ENCODE measurements around the gene SCAPER. TPM values are rescaled to one million over a fixed set of nuclear protein-coding genes. Genes with fewer than 3 reads are reported as not detected.

The SCAPER gene
- total RNA-seq, 1 donor from 2014 or later: 42.6 TPM

DNA sequence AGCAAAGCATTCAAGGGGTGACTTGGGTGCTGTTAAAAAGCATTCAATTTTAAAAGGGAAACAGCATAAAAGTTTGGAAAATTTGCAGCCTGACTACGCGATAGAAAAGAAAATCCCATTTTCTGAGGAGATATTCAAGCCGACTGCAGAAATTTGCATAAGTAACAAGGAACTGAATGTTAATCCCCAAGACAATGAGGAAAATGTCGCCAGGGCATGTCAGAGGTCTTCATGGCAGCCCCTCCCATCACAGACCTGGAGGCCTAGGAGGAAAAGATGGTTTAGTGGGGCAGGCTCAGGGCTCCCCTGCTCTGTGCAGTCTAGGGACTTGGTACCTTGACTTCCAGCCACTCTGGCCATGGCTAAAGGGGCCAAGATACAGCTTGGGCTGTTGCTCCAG is 475.5 kb downstream of the SCAPER start:
- DNase-seq: no peak
- peaks cover 5% of the 10 kb centered on the region for H3K4me1 ChIP-seq
- peaks cover 11% of the 10 kb centered on the region for H3K9me3 ChIP-seq (replicated peaks)
- TF ChIP-seq, protein P1, sequence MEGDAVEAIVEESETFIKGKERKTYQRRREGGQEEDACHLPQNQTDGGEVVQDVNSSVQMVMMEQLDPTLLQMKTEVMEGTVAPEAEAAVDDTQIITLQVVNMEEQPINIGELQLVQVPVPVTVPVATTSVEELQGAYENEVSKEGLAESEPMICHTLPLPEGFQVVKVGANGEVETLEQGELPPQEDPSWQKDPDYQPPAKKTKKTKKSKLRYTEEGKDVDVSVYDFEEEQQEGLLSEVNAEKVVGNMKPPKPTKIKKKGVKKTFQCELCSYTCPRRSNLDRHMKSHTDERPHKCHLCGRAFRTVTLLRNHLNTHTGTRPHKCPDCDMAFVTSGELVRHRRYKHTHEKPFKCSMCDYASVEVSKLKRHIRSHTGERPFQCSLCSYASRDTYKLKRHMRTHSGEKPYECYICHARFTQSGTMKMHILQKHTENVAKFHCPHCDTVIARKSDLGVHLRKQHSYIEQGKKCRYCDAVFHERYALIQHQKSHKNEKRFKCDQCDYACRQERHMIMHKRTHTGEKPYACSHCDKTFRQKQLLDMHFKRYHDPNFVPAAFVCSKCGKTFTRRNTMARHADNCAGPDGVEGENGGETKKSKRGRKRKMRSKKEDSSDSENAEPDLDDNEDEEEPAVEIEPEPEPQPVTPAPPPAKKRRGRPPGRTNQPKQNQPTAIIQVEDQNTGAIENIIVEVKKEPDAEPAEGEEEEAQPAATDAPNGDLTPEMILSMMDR (IDR thresholded peaks at IDR 0.05; ENCODE audit: borderline replicate concordance): no peak
- intact Hi-C loops (cut with micrococcal nuclease): no loop called here
- H3K4me3 ChIP-seq: no peak overlapping the region
- H3K27ac ChIP-seq (replicated peaks): no peak overlapping the region
- peaks cover 57% of the 10 kb centered on the region for H3K36me3 ChIP-seq
- H3K27me3 ChIP-seq (ENCODE audit: low read depth): no peaks in the 10 kb centered on the region

DNA sequence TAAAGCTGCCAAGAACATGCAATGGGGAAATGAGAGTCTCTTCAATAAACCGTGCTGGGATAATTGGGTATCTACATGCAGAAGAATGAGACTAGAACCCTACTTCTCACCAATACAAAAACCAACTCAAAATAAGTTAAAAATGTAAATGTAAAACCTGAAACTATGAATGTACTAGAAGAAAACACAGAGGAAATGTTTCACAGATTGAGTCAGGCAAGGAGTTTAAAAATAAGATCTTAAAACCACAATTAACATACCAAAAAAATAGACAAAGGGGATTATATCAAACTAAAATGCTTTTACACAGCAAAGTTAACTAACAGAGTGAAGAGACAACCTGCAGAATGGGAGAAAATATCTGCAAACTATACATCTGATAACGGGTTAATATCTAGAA is 478.2 kb downstream of the SCAPER start:
- intact Hi-C loops (cut with micrococcal nuclease): no loop called here
- Histone ChIP-seq H3K36me3 (peaks cover 40% of the 10 kb centered on the region), H3K27me3 (ENCODE audit: low read depth) (no peaks in the 10 kb centered on the region), H3K9me3 (replicated peaks) (peaks cover 11% of the 10 kb centered on the region), H3K27ac (replicated peaks) (no peak overlapping the region), H3K4me3 (no peak overlapping the region), H3K4me1 (no peaks in the 10 kb centered on the region)
- TF ChIP-seq, protein P1 (IDR thresholded peaks at IDR 0.05; ENCODE audit: borderline replicate concordance): no peak
- no peak for DNase-seq

DNA sequence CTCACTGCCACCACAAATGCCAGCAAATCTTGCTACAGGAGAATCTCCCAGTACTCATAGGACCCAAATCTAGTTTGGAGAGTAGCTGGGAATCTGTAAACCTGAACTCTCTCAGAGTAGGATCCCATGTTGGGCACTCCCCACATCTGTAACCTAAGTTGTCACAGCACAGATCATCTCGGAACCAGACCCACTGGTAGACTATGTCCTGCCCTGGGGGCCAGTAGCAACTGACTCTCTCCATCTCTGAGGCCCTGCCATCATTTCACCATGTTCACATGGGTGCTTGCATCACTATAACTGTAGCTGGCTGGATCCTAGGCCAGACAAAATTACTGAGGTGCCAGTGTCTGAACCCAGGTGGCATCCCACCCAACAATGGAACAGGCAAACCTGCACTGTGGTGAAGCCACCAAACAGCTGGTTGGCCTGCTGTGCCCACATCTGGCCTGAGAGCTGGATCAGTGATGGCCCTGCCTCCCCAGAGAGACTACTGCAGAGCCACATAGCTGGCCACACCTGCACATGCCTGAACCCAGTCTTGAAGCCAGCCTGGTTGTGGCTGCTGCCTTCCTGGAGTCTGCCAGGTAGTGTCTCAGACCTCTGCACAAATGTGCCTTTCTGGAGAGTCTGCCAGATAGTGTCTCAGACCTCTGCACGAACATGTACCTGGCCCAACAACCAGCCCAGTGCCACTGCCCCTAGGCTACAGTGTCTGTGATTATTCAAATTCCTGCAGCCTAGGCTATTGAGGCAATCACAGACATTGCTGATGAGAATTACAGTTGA is 486.6 kb downstream of the SCAPER start:
- H3K36me3 ChIP-seq: no peaks in the 10 kb centered on the region
- DNase-seq: no peak
- no peak overlapping the region for H3K4me3 ChIP-seq
- intact Hi-C loops (cut with micrococcal nuclease): no loop called here
- no peaks in the 10 kb centered on the region for H3K27me3 ChIP-seq (ENCODE audit: low read depth)
- TF ChIP-seq, protein P1 (IDR thresholded peaks at IDR 0.05; ENCODE audit: borderline replicate concordance): no peak
- no peaks in the 10 kb centered on the region for H3K4me1 ChIP-seq
- no peaks in the 10 kb centered on the region for H3K9me3 ChIP-seq (replicated peaks)
- no peak overlapping the region for H3K27ac ChIP-seq (replicated peaks)

DNA sequence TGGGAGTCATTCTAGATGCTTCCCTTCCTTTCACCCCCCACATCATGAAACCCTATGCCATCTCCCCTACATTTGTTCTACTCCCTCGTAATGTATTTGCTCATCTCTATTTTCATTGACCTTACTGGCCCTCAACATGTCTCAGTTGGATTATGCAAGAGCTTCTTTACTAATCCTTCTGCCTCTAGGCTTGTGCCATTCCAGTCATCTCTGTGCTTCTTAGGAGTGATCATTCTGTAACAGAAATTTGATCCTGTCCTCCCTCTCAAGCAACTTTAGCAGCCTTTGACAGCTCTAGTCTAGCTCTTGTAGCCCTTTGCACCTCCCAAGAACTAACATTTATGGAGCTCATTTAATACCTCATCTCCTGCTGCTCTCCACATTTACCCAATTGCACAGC is 503.9 kb downstream of the SCAPER start:
- Histone ChIP-seq H3K36me3 (peaks cover 27% of the 10 kb centered on the region), H3K4me3 (no peak overlapping the region), H3K27ac (replicated peaks) (no peak overlapping the region), H3K27me3 (ENCODE audit: low read depth) (no peaks in the 10 kb centered on the region), H3K9me3 (replicated peaks) (no peaks in the 10 kb centered on the region), H3K4me1 (no peaks in the 10 kb centered on the region)
- intact Hi-C loops (cut with micrococcal nuclease): no loop called here
- TF ChIP-seq, protein P1 (IDR thresholded peaks at IDR 0.05; ENCODE audit: borderline replicate concordance): no peak
- DNase-seq: no peak

DNA sequence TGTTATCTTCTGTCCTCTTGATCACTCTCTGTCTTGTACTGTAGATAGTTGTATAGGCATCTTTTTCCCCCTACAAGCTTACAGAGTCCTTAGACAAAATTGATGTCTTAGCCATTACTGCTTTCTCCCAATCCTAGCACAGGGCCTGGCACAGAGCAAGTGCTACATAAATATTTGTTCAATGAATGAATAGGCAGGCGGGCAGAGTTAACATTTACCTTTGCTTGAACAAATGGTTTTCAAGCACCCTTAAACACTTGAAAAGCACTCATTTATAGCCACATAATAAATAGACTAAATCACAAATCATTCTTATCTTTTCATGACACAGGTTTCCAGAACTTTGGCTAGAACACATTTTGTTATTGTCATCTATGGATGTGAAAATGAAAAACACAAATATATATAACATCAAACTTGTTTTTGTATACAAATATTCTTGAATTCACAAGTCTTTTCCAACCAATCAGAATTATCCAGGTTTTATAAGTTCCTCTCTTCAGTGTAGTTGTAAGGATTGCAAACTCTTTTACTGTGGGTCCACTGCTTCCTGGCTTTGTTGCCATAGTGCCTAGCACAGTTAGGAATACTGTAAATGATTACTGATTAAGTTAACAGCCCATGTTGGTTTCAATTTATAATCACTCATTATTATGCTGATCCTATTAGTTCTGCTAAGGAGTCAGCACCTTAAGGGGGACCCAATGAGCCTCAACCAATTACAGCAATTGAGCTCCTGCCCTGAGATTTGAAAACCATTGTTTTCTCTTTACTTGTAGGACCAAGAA is 506.6 kb downstream of the SCAPER start:
- no peaks in the 10 kb centered on the region for H3K4me1 ChIP-seq
- H3K9me3 ChIP-seq (replicated peaks): no peaks in the 10 kb centered on the region
- DNase-seq: no peak
- intact Hi-C loops (cut with micrococcal nuclease): no loop called here
- no peaks in the 10 kb centered on the region for H3K27me3 ChIP-seq (ENCODE audit: low read depth)
- no peak overlapping the region for H3K4me3 ChIP-seq
- TF ChIP-seq, protein P1 (IDR thresholded peaks at IDR 0.05; ENCODE audit: borderline replicate concordance): no peak
- H3K27ac ChIP-seq (replicated peaks): no peak overlapping the region
- peaks cover 23% of the 10 kb centered on the region for H3K36me3 ChIP-seq

Data from left ventricle myocardium inferior (tissue), 1 donor.